ENCODE data around the gene TRIM56.
"Not testable (repeated sequence)": the region's sequence is repeated elsewhere in the genome, so short reads cannot be mapped to it uniquely, and the experiment has no call there.

Gene TRIM56

GRCh38 chr7:101085162-101085964, at the start of gene TRIM56:
TSS of gene TRIM56 (plus strand) at chr7:101085481. CDS start at chr7:101087313, 1,832 bp downstream.
- peak; percentile 89 to 92 (median 92) for DNase-seq

GRCh38 chr7:101035941-101036340, 49.3 kb upstream of the TRIM56 start:
- no peak for DNase-seq

- DNase-seq = not testable (repeated sequence)
These were observed 44.0 kb upstream of the TRIM56 start for GRCh38 chr7:101041283-101041682.

GRCh38 chr7:101058355-101058754, 26.9 kb upstream of the TRIM56 start:
- DNase-seq = no peak

- DNase-seq = no peak
These were observed 25.7 kb upstream of the TRIM56 start for GRCh38 chr7:101059620-101059942.

GRCh38 chr7:101060992-101061391, 24.3 kb upstream of the TRIM56 start:
- DNase-seq = no peak

GRCh38 chr7:101064176-101064550, 21.1 kb upstream of the TRIM56 start:
- not testable (repeated sequence) for DNase-seq

GRCh38 chr7:101065162-101065561, 20.1 kb upstream of the TRIM56 start:
- DNase-seq = not testable (repeated sequence)

- peak in 1 of 3 experiments; percentile 67 for DNase-seq
These were observed 19.0 kb upstream of the TRIM56 start for GRCh38 chr7:101066141-101066832.

- no peak for DNase-seq
These were observed 18.5 kb upstream of the TRIM56 start for GRCh38 chr7:101066833-101067177.

- DNase-seq = no peak
These were observed 16.9 kb upstream of the TRIM56 start for GRCh38 chr7:101068401-101068800.

GRCh38 chr7:101071362-101072104, 13.7 kb upstream of the TRIM56 start:
- DNase-seq = not testable (repeated sequence)

- peak in 1 of 3 experiments; percentile 56 for DNase-seq
These were observed 9.6 kb upstream of the TRIM56 start for GRCh38 chr7:101075646-101076045.

GRCh38 chr7:101076183-101076582, 9.1 kb upstream of the TRIM56 start:
- not testable (repeated sequence) for DNase-seq

- DNase-seq = peak; percentile 76 to 90 (median 81)
These were observed 7.8 kb upstream of the TRIM56 start for GRCh38 chr7:101077303-101078086.

- no peak for DNase-seq
These were observed 3.8 kb upstream of the TRIM56 start for GRCh38 chr7:101081432-101081831.

GRCh38 chr7:101084865-101085161, 468 bp upstream of the TRIM56 start:
- no peak for DNase-seq

GRCh38 chr7:101087334-101088068, 2.2 kb downstream of the TRIM56 start:
- DNase-seq = no peak

GRCh38 chr7:101088069-101088425, 2.8 kb downstream of the TRIM56 start:
- DNase-seq = no peak

GRCh38 chr7:101088858-101089529, 3.7 kb downstream of the TRIM56 start:
- no peak for DNase-seq

- no peak for DNase-seq
These were observed 4.6 kb downstream of the TRIM56 start for GRCh38 chr7:101089876-101090275.
